CD14-positive monocyte (primary cell): Measurements from ENCODE around the gene BLOC1S3. TPM values are rescaled to one million over a fixed set of nuclear protein-coding genes. Genes with fewer than 3 reads are reported as not detected.

Source experiments
- DNase-seq, 3 donors: peaks; one replicate each; pipeline ENCODE4 v3.0.0-alpha.2; 2011 to 2022
- H2AFZ ChIP-seq: 2 replicates; pipeline ENCODE4 v1.6.0; 2012; ENCODE audit warnings: mild to moderate bottlenecking, low read depth, low read length, inconsistent platforms; ENCODE audit not compliant: insufficient read depth, poor library complexity, severe bottlenecking
- H3K27ac ChIP-seq, 2 donors: 1 replicate in 1 of 2; 2 replicates in 1 of 2; pipeline ENCODE4 v1.5.1; 2012 to 2013; ENCODE audit warnings: low read length in 2 of 2, control low read depth in 1 of 2, inconsistent platforms in 1 of 2, low read depth in 1 of 2, mild to moderate bottlenecking in 1 of 2
- H3K27me3 ChIP-seq, 2 donors: one replicate each; pipeline versions ENCODE4 v1.6.0 to v1.6.1; 2011 to 2013; ENCODE audit warnings: low read length in 2 of 2; ENCODE audit not compliant: control insufficient read depth in 2 of 2, insufficient read depth in 2 of 2
- H3K36me3 ChIP-seq, 2 donors: replicated peaks in 1 of 2; 1 replicate in 1 of 2; 2 replicates in 1 of 2; pipeline versions ENCODE4 v1.5.1 to v1.6.1; 2012 to 2013; ENCODE audit warnings: low read length in 2 of 2, control low read depth in 1 of 2, inconsistent platforms in 1 of 2, mild to moderate bottlenecking in 1 of 2; ENCODE audit not compliant: insufficient read depth in 2 of 2, control insufficient read depth in 1 of 2
- H3K4me1 ChIP-seq, 2 donors: 1 replicate in 1 of 2; 2 replicates in 1 of 2; pipeline versions ENCODE4 v1.5.1 to v1.6.1; 2012 to 2013; ENCODE audit warnings: low read length in 2 of 2, control low read depth in 1 of 2, inconsistent platforms in 1 of 2, mild to moderate bottlenecking in 1 of 2, moderate library complexity in 1 of 2; ENCODE audit not compliant: insufficient read depth in 2 of 2, control insufficient read depth in 1 of 2
- H3K4me2 ChIP-seq: replicated peaks from 2 replicates; pipeline ENCODE3; 2012; ENCODE audit warnings: low read length, moderate library complexity, mild to moderate bottlenecking; ENCODE audit not compliant: poor library complexity, severe bottlenecking; ENCODE audit errors: extremely low read depth
- H3K4me3 ChIP-seq, 3 experiments: fragments of 200-600 bp in 1 of 3; sonication (generic) in 1 of 3; replicated peaks in 1 of 3; 1 replicate in 2 of 3; 2 replicates in 1 of 3; pipeline ENCODE4 v1.5.1; 2011 to 2013; ENCODE audit warnings: low read length in 3 of 3, mild to moderate bottlenecking in 3 of 3, control low read depth in 2 of 3, low read depth in 2 of 3, inconsistent platforms in 1 of 3, moderate library complexity in 1 of 3
- H3K79me2 ChIP-seq: 2 replicates; pipeline ENCODE4 v1.6.0; 2012; ENCODE audit warnings: mild to moderate bottlenecking, control low read depth, inconsistent platforms, low read length, moderate library complexity; ENCODE audit not compliant: insufficient read depth
- H3K9ac ChIP-seq: 2 replicates; pipeline ENCODE4 v1.6.0; 2017; ENCODE audit warnings: low read length, mild to moderate bottlenecking; ENCODE audit not compliant: insufficient read depth, poor library complexity, severe bottlenecking
- H3K9me3 ChIP-seq, 2 donors: replicated peaks in 1 of 2; 1 replicate in 1 of 2; 2 replicates in 1 of 2; pipeline versions ENCODE4 v1.5.1 to v1.6.1; 2012 to 2013; ENCODE audit warnings: low read length in 2 of 2, control low read depth in 1 of 2; ENCODE audit not compliant: control insufficient read depth in 1 of 2, insufficient read depth in 1 of 2
- H4K20me1 ChIP-seq: 2 replicates; pipeline ENCODE4 v1.6.0; 2012; ENCODE audit warnings: mild to moderate bottlenecking, low read length, control low read depth, moderate library complexity; ENCODE audit not compliant: insufficient read depth
- H3K27ac Mint-ChIP-seq, 7 donors: one replicate each; pipeline ENCODE4 v1.8.0; 2020; ENCODE audit warnings: mild to moderate bottlenecking in 7 of 7, mixed read lengths in 7 of 7, moderate library complexity in 6 of 7, inconsistent platforms in 2 of 7
- H3K27me3 Mint-ChIP-seq, 3 donors: one replicate each; pipeline ENCODE4 v1.8.0; 2021 to 2022; ENCODE audit warnings: low read depth in 3 of 3, mild to moderate bottlenecking in 3 of 3, mixed read lengths in 3 of 3, moderate library complexity in 3 of 3, inconsistent platforms in 1 of 3
- H3K36me3 Mint-ChIP-seq, 2 donors: one replicate each; pipeline ENCODE4 v1.8.0; 2020; ENCODE audit warnings: mixed read lengths in 2 of 2, inconsistent platforms in 1 of 2, mild to moderate bottlenecking in 1 of 2
- H3K4me1 Mint-ChIP-seq: one replicate; pipeline ENCODE4 v1.8.0; 2020; ENCODE audit warnings: mild to moderate bottlenecking, mixed read lengths
- H3K4me3 Mint-ChIP-seq, 2 donors: one replicate each; pipeline ENCODE4 v1.8.0; 2020; ENCODE audit warnings: mild to moderate bottlenecking in 2 of 2, mixed read lengths in 2 of 2, moderate library complexity in 1 of 2
- H3K9me3 Mint-ChIP-seq, 7 donors: one replicate each; pipeline ENCODE4 v1.8.0; 2020 to 2022; ENCODE audit warnings: mixed read lengths in 7 of 7, mild to moderate bottlenecking in 6 of 7, moderate library complexity in 6 of 7, inconsistent platforms in 2 of 7
- CTCF ChIP-seq: fragments of 200-600 bp; IDR thresholded peaks from one replicate; pipeline ENCODE4 v1.8.0; 2022; ENCODE audit warnings: antibody characterized with exemption, mild to moderate bottlenecking
- WGBS: methylation state at CpG from one replicate; pipeline ENCODE4 v1.1.5; 2013; ENCODE audit warnings: missing lambda C conversion rate; ENCODE audit not compliant: insufficient coverage; 5-methylcytosine and 5-hydroxymethylcytosine counted together
- intact Hi-C, 2 donors: fragments of 100-400 bp; cut with micrococcal nuclease; formaldehyde crosslinking; loops; one replicate each; pipeline versions ENCODE4 v1.15.0 to v1.15.1; 2023
- polyA plus RNA-seq, 3 donors: library from polyadenylated mRNA; depleted of rRNA in 1 of 3; unstranded in 2 of 3; stranded (reverse) in 1 of 3; fragments of 300-500 nt in 2 of 3; fragments of >200 nt in 1 of 3; fragmentation: Illumina TruSeq in 2 of 3; gene quantifications; 1 replicate in 2 of 3; 2 replicates in 1 of 3; pipeline ENCODE4 v1.2.3, GENCODE V29; 2012 to 2021

The BLOC1S3 gene
- polyA plus RNA-seq, 3 donors: 2.9 to 6.7 (median 4.7) TPM

- intact Hi-C loops: no loop called here
- peaks cover 54% of the 10 kb centered on the region for H3K4me1 Mint-ChIP-seq
- WGBS: 92% methylated on average over 4 of the region's 5 CpGs
- peaks cover 0 to 4% (median 2%) of the 10 kb centered on the region in 3 donors for H3K27me3 Mint-ChIP-seq
- Histone ChIP-seq H3K9ac (peak overlapping the region; percentile 27), H3K9me3 (no peaks in the 10 kb centered on the region), H3K27ac (no peak overlapping the region), H3K79me2 (peaks cover 36% of the 10 kb centered on the region), H3K36me3 (peaks cover 3 to 7% of the 10 kb centered on the region in 2 donors), H3K4me3 (peak overlapping the region in 1 of 3 experiments; percentile 23), H3K27me3 (no peaks in the 10 kb centered on the region), H4K20me1 (peaks cover 45% of the 10 kb centered on the region), H2AFZ (no peak overlapping the region), H3K4me2 (no peak overlapping the region), H3K4me1 (peaks cover 41 to 55% of the 10 kb centered on the region in 2 donors)
- no peak for TF ChIP-seq CTCF
- H3K27ac Mint-ChIP-seq: peak overlapping the region; percentile 3 to 89 (median 79)
- peaks cover 17 to 24% of the 10 kb centered on the region in 2 donors for H3K36me3 Mint-ChIP-seq
- H3K9me3 Mint-ChIP-seq: peaks cover 0 to 3% (median 0%) of the 10 kb centered on the region in 7 donors
- no peak overlapping the region for H3K4me3 Mint-ChIP-seq
- DNase-seq: no peak
Observed at GRCh38 chr19:45184115-45184514, 5.5 kb downstream of the BLOC1S3 start.

GRCh38 chr19:45186509-45187334 is 8.1 kb downstream of the BLOC1S3 start:
- H3K9me3 ChIP-seq: no peaks in the 10 kb centered on the region
- H3K36me3 ChIP-seq: peaks cover 0 to under 1% of the 10 kb centered on the region in 2 donors
- peaks cover 10% of the 10 kb centered on the region for H3K79me2 ChIP-seq
- WGBS: 95% methylated on average over 7 of the region's 12 CpGs
- no peak overlapping the region for H3K27ac ChIP-seq
- Mint-ChIP-seq H3K9me3 (peaks cover 0 to 12% (median 0%) of the 10 kb centered on the region in 7 donors), H3K36me3 (peaks cover 4 to 7% of the 10 kb centered on the region in 2 donors), H3K4me3 (no peak overlapping the region), H3K27me3 (peaks cover 0 to 6% (median 2%) of the 10 kb centered on the region in 3 donors), H3K4me1 (peaks cover 34% of the 10 kb centered on the region), H3K27ac (peak overlapping the region in 3 of 7 donors; percentile 46 to 67 (median 64))
- H4K20me1 ChIP-seq: peaks cover 20% of the 10 kb centered on the region
- H3K27me3 ChIP-seq: no peaks in the 10 kb centered on the region
- no peak overlapping the region for H3K4me3 ChIP-seq
- peaks cover 22 to 31% of the 10 kb centered on the region in 2 donors for H3K4me1 ChIP-seq
- no peak overlapping the region for H2AFZ ChIP-seq
- no peak overlapping the region for H3K4me2 ChIP-seq
- TF ChIP-seq CTCF: no peak
- intact Hi-C loops: loop anchor here in 1 of 2 donors (5.0 kb wide), 1 partner anchor 89 kb away; no protein-coding TSS in a partner anchor
- no peak for DNase-seq
- no peak overlapping the region for H3K9ac ChIP-seq
